Adipose tissue (tissue), 3 donors: ENCODE data around the gene PLEKHA8. TPM values are rescaled to one million over a fixed set of nuclear protein-coding genes. Genes with fewer than 3 reads are reported as not detected.

Experiments
- H3K27ac ChIP-seq: one replicate; pipeline ENCODE4 v1.5.1; 2013; ENCODE audit warnings: low read depth, low read length
- WGBS, 3 donors: extraction: QIAGEN DNeasy Blood & Tissue Kit; methylation state at CpG; one replicate each; pipeline ENCODE4 v1.1.7; 2013; 5-methylcytosine and 5-hydroxymethylcytosine counted together
- polyA plus RNA-seq, 3 donors: library from polyadenylated mRNA; stranded (reverse); fragments of 200-250 nt; gene quantifications; one replicate each; pipeline ENCODE4 v1.2.3, GENCODE V29; 2013
- donor health status: healthy with polysubstance abuse.
- donor health status: Bipolar disorder and iron deficiency.
- donor health status: healthy.

PLEKHA8 gene
- polyA plus RNA-seq, 3 donors: 2.1 to 3.5 (median 3.0) TPM

DNA sequence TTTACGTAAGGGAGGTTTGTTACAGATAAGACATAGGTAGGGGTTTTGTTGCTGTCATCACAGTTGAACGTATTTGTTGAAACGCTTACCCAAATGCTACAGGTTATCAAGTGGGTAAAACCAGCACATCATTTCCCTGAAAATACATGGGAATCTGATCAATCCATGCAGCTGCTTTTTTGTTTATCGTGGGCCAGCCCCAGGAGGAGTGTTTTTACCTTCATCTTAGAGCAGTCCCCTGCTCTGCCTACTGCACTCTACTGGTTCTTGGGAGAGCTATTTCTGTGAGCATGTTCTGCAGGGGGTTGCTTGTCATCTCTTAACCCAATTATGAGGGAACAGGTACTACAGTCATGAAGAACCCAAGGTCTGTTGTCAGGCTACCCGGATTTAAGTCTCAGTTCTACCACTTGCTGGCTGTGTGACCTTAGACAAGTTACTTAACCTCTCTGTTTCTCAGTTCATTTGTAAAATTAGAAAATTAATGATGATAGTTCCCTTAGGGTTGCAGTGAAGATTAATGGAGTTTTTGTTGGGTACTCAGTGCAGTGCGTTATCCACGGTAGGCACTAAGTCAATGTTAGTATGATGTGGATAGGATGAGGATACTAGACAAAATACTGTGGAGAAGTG lies 121.5 kb downstream of the PLEKHA8 start:
- no peak overlapping the region for H3K27ac ChIP-seq
- WGBS, 3 donors: 66 to 93% (median 93%) methylated on average over 7 of the region's 7 CpGs

DNA sequence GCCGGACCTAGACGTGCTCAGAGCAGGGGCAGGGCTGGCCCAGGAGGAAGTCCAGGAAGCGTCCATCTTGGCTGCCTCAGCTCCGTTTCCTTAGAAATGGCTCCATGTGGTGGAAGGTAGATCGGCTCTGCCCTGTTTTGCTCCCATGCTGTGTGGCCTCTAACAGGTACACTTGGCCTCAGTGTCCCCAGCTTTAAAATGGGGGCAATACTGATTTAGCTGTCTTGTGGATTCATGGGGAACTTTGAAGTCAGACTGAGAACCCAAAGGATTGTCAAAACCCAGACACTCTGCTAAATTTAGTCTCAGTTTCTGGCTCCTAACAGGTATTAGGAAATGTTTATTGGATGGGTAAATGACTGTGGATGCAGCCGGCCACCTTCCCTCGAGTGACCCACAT lies 122.5 kb downstream of the PLEKHA8 start:
- WGBS, 3 donors: 69 to 92% (median 88%) methylated on average over 7 of the region's 7 CpGs

DNA sequence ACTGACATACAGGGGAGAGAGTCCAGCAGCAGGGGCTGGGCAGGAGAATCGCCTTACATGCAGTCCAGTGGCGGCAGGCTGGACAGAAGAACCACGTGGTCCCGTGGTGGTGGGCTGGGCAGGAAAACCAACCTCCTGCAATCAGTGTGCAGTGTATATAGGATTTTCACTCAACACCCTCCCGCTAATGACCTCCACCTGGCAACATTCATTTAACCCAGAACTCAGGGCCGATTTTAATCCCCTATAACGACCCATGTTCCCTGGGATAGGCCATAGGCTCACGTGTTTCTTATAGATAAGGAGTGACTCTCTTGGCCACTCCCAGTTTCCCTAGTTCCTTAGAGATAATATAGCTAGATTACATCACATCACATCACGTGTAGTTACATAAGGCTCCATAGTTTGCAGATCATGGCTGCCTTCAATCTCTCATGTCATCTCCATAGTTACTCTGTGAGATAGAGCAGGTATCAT lies 125.9 kb downstream of the PLEKHA8 start:
- no peak overlapping the region for H3K27ac ChIP-seq
- 78 to 85% (median 84%) methylated on average over 9 of the region's 9 CpGs for WGBS, 3 donors

More for the DNA sequence above, 122.5 kb downstream of the PLEKHA8 start:
- no peak overlapping the region for H3K27ac ChIP-seq

DNA sequence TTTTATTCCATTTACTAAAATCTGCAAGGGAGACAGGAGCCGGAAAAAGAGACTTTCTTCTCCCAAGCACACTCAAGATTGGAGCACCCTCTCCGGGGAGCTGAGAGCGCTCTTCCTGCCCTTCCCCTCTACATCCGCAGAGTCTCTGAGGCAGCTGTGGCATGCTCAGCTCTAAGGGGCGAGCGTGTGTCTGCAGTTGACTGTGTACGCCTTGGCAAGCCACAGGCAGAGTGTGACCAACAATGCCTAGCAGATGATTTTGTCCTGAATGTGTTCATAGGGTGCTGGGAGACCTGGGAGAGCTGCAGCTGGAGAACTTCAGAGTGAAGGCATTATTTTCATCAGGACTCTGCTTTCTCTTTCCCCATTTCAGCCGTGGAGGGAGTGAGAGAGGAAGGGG lies 127.3 kb downstream of the PLEKHA8 start:
- 66 to 73% (median 66%) methylated on average over 8 of the region's 8 CpGs for WGBS, 3 donors
- no peak overlapping the region for H3K27ac ChIP-seq

DNA sequence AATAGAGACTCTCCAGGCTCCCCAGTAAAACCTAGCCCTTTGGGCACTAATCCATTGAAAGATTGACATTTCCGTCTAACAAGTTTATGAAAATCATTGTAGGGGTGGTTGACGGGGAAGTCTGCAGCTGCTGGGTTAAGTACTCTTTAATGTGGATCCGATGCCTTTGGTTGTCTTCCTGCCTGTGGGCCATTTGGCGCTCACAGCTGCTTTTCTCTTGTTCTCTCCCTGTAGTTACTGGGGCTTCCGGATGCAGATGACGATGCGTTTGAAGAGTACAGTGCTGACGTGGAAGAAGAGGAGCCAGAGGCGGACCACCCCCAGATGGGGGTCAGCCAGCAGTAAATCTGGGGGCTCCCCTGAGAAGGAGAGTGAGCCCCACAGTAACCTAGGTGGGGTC lies 129.0 kb downstream of the PLEKHA8 start:
- H3K27ac ChIP-seq: no peak overlapping the region
- WGBS, 3 donors: 78 to 92% (median 79%) methylated on average over 9 of the region's 9 CpGs

DNA sequence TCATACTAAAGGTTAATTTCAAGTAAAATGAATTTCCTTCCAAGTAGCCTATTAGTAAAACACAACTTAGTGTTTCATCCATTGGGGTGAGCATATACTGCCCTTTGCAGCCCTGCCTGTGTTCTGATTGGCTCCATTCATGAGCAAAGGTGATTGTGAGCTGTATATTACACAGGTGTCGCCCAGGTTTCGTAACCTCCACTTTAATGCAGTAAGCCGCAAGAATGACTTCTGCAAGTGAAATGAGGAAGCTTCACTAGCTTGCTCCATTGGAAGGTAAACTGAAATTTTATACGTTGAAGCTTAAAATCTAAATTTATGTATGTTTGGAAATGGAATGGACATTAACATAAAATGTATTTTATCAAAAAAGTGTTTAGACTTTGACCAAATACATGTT lies 131.0 kb downstream of the PLEKHA8 start:
- no peak overlapping the region for H3K27ac ChIP-seq
- whole genome bisulfite sequencing, 3 donors: 59 to 82% (median 61%) methylated on average over 4 of the region's 4 CpGs

DNA sequence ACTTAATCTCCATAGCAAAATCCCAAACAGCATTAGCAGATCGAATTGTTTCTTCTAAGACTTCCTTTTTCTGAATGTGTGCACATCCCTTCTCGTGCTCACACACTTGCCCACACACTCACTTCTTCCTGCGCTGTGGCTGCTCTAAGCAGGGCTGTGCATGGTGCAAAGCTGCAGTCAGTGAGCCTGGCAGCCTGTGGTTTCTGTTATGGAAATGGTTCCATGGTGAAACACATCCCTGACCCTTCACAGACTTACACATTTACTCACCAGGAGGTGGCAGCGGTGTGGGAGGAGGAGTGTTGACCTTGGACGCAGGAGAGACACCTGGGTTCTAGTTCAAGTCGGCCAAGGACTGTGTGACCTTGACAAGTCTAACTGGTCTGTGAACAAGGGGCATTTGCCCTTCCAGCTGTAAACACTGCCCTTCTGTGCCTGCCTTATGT lies 131.5 kb downstream of the PLEKHA8 start:
- WGBS, 3 donors: 34 to 43% (median 38%) methylated on average over 6 of the region's 6 CpGs
- H3K27ac ChIP-seq: no peak overlapping the region

DNA sequence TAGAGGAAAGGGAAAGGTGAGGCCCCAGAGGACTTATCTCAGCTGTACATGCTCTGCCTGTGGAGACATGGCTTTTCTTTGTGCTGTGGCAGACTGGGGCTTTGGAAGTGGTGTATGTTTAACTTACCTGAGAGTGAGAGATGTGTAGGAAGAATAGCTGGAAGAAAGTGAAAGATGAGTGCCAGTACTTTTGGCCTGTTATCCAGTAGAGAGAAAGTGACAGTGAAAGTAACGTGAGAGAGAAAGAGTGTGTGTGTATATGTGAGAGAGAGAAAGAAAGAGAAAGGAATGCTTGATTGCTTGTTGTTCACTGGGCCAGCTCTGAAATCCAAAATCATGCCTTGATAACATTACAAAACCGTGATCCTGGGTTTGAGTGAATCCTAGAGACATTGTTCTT lies 132.1 kb downstream of the PLEKHA8 start:
- H3K27ac ChIP-seq: no peak overlapping the region
- WGBS, 3 donors: 84 to 90% (median 86%) methylated on average over 2 of the region's 2 CpGs

DNA sequence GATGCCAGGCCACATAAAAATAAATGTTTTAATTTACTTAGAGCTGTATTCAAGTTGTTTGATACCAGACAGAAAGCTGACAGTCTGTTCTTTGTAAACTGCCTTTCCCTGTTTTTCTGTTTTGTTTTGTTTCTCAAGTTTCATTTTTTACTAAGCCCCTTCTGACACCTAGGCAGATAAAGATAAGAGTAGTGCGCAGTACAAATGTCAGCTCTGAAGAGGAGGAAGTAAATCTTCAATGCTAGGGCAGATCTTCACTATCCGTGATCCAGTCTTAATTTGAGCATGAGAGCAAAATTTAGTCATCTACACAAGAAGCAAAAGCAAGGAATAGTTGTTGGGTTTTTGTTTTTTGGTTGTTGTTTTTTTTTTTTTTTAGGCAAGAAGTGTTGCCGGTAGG lies 133.9 kb downstream of the PLEKHA8 start:
- no peak overlapping the region for H3K27ac ChIP-seq
- 40 to 78% (median 48%) methylated on average over 3 of the region's 3 CpGs for WGBS, 3 donors

DNA sequence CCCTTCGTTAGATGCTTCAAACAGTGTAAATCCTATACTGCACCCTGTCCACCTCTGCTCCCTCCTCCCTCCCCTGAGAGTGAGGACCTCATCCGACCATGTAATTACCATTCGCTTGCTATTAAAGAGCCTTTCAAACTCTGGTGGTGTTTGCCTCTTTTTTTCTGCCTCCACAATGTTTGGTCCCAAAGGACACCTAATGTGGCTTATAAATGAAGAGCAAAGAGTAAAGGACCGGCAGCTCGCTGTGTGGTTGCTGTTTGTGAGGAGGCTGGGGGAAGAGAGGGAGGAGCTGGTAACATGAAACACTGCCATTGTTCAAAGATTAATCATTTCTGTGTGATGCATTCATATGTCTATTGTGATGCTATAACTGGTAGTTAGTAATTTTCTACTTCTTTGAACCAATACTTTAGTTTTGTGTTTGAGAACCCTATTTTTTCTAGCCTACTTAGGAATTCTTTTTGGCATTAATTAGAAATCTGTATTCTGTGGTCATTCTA lies 134.5 kb downstream of the PLEKHA8 start:
- H3K27ac ChIP-seq: no peak overlapping the region
- 47 to 75% (median 53%) methylated on average over 5 of the region's 5 CpGs for WGBS, 3 donors

DNA sequence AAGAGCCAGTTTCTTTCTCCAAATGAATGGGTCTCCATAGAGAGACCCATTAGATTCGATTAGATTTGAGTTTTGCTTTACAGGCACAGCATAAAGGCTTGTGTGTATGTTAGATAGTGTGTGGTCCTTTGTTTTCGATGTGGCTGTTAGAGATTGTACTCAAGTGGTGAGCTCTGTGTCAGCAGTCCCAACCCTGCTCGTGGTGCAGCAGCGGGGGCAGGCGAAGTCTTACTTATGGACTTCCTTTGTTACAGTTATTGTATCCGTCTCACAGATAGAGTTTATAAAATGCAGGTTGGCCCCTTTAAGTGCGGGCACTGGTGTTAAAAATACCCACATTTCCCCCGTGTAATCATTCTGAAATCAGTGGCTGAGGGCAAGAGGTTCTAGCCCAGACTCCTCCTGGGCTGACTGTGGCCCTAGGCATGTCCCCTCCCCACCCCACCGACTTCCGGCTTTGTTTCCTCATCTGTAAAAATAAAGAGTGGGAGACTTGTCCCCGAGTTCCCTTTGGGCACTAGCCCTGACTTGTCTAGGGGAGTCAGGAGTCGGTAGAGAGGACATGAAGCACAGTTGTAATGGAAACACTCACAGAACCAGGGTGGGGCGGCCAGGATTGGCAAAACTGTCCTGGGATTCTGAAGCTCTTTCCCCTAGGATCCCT lies 135.2 kb downstream of the PLEKHA8 start:
- no peak overlapping the region for H3K27ac ChIP-seq
- 35 to 60% (median 40%) methylated on average over 13 of the region's 13 CpGs for WGBS, 3 donors

DNA sequence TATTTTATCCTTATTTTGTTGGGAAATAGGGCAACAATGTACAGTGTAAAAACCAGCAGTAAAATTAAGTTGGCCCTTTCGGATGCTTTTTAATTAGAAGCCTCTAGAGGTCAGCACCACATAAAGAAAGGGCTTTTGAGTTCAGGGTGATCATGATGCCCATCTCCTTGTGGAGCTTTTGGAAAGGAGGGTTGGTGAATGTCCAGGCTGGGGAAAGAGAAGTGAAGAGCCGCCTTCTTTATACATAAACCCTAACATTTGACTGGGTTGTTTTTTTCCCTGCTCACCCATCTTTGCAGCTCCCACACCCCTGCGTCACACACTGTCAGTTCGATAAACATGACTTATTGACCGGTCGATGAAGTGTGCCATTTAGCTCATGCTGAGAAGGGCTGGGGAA lies 136.4 kb downstream of the PLEKHA8 start:
- H3K27ac ChIP-seq: no peak overlapping the region
- 60 to 78% (median 76%) methylated on average over 6 of the region's 6 CpGs for WGBS, 3 donors

DNA sequence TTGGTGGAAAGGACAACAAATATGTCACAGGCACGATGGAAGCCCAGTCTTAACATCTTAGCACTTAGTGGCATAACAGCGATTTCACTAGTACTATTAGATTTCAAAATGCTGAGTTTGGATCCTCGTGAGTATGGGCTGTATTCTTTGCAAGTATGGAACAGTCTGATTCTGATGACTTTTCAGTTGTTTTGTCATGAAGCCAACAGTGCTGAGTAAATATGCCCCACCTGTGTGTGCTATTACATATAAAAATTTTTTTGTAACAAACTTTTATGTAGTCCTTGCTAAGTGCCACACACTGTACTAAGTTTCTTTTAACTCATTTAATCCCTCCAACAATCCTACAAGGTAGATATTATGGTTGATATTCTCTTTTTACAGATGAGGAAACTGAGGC lies 137.4 kb downstream of the PLEKHA8 start:
- no peak overlapping the region for H3K27ac ChIP-seq
- 68 to 85% (median 72%) methylated on average over 3 of the region's 3 CpGs for WGBS, 3 donors

DNA sequence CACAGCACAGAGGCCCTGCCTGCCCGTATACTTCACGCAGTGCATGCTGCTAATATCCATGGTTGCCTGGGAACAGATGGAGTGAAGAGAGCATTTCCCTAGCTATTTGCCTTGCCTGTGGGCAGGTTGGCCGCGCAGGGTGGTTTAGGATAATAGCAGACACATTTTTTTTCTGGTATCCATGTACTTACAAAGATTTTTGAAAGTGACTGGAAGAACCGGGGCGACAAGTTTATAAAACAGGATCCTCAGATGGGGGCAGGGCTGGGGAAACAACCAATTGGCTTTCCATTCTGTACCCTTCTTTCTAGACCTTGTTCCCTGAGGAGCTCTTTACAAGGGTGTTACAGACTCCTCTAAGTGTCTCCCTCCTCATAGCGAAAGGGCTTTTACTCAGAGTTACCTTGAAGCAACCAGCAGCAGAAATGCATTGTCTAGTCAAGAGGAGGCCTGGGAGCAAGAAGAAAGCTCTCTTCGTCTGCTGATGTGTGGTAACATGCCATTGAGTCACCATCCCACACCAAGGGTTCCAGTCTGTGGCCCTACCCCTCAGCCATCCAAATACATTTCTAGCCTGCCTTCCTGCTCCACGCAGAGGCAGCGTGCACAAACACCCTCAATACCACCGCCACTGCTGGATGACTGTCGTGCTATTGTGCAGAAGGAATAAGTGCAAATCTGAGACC lies 138.1 kb downstream of the PLEKHA8 start:
- H3K27ac ChIP-seq: no peak overlapping the region
- 82 to 88% (median 83%) methylated on average over 12 of the region's 12 CpGs for WGBS, 3 donors

DNA sequence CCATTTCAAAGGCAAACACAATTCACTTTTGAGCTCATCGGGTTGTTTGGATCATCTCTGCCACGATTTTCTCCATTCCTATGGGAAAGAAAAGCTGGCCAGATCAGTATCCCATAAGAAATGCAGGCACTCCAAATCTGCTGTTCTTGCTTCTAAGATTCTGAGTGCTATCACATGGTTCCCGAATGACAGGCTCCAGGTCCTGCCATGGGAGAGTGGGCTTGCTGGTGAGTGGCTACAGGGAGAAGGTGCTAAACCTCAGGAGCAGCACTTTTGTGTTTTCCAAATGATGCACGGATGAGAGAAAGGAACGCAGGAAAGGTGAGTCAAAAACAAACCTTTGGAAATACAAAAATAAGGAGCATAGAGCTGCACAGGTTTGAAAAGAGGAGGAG lies 138.6 kb downstream of the PLEKHA8 start:
- no peak overlapping the region for H3K27ac ChIP-seq
- WGBS, 3 donors: 77 to 89% (median 88%) methylated on average over 5 of the region's 5 CpGs

DNA sequence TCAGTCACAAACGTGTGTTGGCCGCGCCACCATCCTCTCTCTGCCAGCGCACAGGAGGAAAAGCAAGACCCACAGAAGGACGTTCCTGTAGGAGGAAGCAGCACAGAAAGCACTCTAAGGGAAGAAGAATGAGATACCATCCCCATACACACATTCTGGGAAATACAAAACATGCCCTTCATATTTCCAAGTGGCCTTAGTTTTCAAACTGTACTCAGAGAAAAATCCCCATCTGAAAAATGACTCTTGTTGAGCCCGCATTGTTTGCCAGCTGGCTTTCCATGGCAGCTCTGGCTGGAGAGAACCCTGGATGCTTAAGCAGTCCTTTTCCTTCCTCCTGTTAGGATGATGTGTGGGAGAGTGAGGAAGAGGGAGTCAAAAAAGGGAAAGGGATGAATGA lies 139.7 kb downstream of the PLEKHA8 start:
- H3K27ac ChIP-seq: no peak overlapping the region
- WGBS, 3 donors: 84 to 91% (median 86%) methylated on average over 6 of the region's 6 CpGs

DNA sequence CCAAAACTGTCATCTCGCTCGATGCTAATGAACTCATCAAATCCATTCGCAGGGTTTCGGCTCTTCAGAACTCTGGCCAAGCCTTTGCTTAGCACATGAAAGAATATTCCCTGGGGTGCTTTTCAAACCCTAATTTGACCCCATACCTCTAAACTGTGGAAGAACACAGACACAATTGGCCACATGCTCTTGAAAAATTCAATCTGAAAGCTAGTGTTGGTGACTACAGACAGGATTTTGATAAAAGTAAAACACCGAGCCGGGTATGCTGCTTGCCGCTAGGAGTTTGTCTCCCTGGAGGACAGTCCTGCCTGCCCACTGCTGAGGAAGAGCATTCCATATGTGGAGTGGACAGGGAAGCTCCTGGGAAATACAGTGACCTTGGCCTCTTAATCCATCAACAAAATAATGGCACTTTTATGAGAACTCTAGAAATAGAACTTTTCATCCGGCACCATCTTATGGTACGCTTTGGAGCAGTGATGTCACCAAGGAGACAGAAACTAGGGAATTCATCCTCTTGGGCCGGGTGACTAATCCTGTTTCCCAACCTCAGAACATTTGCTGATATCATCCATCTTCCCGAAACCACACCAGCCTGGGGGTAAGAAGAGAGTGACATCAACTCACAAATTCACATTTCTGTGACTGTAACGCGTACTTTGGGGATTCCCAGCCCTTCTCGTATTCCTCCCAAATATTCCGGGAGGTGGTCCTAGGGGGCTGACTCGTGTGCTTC lies 140.8 kb downstream of the PLEKHA8 start:
- no peak overlapping the region for H3K27ac ChIP-seq
- 55 to 76% (median 70%) methylated on average over 16 of the region's 16 CpGs for WGBS, 3 donors

DNA sequence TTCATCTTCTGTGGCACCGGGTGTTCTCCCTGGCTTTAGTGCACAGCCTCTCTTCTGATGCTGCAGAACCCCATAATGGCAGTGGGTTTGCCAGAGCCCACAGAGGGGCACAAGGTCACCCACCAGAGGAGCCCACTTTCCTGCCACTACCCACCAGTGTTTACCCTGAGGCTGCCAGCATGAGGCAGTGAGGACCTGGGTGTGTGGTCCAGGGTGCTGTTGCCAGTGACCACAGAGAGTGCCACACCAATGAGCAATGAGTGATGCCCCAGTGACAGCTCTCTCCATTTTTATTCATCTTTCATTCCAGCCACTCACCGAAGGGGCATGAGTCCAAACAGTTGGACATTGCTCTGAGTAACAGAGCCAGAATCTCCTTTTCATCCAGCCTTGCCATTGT lies 141.4 kb downstream of the PLEKHA8 start:
- no peak overlapping the region for H3K27ac ChIP-seq
- WGBS, 3 donors: 81 to 88% (median 83%) methylated on average over 2 of the region's 2 CpGs
